K562 (cell line): ENCODE results near the gene ZBTB48. TPM values are rescaled to one million over a fixed set of nuclear protein-coding genes. Genes with fewer than 3 reads are reported as not detected.
A peak's percentile ranks its signal among the peaks of the same experiment; 100 is the strongest.

Experiments
- ADNP ChIP-seq: fragments of 200-800 bp; sonication (Bioruptor generic); IDR thresholded peaks from 2 replicates; pipeline ENCODE4 v1.6.1; 2016; ENCODE audit warnings: missing genetic modification characterization, missing compliant biosample characterization
- FOXM1 ChIP-seq, 2 experiments: fragments of 450-650 bp in 1 of 2; sonication (generic) in 1 of 2; formaldehyde crosslinking in 1 of 2; IDR thresholded peaks; 2 replicates each; pipeline versions ENCODE4 v1.6.1 to v1.9.0; 2017 to 2022; ENCODE audit warnings: low read depth in 2 of 2, mild to moderate bottlenecking in 2 of 2, missing genetic modification reagents in 1 of 2, moderate library complexity in 1 of 2
- FUS ChIP-seq: fragments of 200-400 bp; formaldehyde crosslinking; optimal IDR thresholded peaks from 2 replicates; pipeline ENCODE3; 2017; ENCODE audit warnings: low read depth, low read length
- HBP1 ChIP-seq: fragments of 450-650 bp; formaldehyde crosslinking; IDR thresholded peaks from 2 replicates; pipeline ENCODE4 v1.4.0; 2022; ENCODE audit warnings: missing genetic modification characterization
- HNRNPLL ChIP-seq: fragments of 200-400 bp; formaldehyde crosslinking; IDR thresholded peaks from 2 replicates; pipeline ENCODE4 v1.6.1; 2017; ENCODE audit warnings: low read length, low read depth, mild to moderate bottlenecking; ENCODE audit not compliant: poor library complexity, severe bottlenecking
- NCOA1 ChIP-seq: fragments of 450-650 bp; IDR thresholded peaks from 2 replicates; pipeline ENCODE4 v1.6.1; 2016; ENCODE audit warnings: low read depth
- NFIC ChIP-seq: fragments of 450-650 bp; IDR thresholded peaks from 2 replicates; pipeline ENCODE4 v1.6.1; 2017; ENCODE audit warnings: mild to moderate bottlenecking, inconsistent platforms
- RNF219 ChIP-seq: fragments of 250-450 bp; sonication (Bioruptor Pico); IDR thresholded peaks from 2 replicates; pipeline ENCODE4 v1.5.0; 2022; ENCODE audit warnings: mild to moderate bottlenecking
- SIX5 ChIP-seq, 2 experiments: IDR thresholded peaks; 2 replicates each; pipeline ENCODE4 v1.6.1; 2011; ENCODE audit warnings: low read length in 2 of 2, borderline replicate concordance in 1 of 2, low read depth in 1 of 2, mild to moderate bottlenecking in 1 of 2, moderate library complexity in 1 of 2; ENCODE audit not compliant: insufficient read depth in 1 of 2
- TCF7L2 ChIP-seq: fragments of 150-350 bp; IDR thresholded peaks from 2 replicates; pipeline ENCODE4 v1.6.1; 2016; ENCODE audit warnings: low read depth, mild to moderate bottlenecking, low read length, moderate library complexity
- U2AF1 ChIP-seq: fragments of 200-400 bp; formaldehyde crosslinking; optimal IDR thresholded peaks from 2 replicates; pipeline ENCODE3; 2017; ENCODE audit warnings: mild to moderate bottlenecking, low read depth, low read length, moderate library complexity
- ZNF124 ChIP-seq: sonication (generic); formaldehyde crosslinking; IDR thresholded peaks from 2 replicates; pipeline ENCODE4 v1.8.1; 2022; ENCODE audit warnings: missing genetic modification reagents
- ZNF583 ChIP-seq: fragments of 250-450 bp; sonication (Bioruptor Pico); IDR thresholded peaks from 2 replicates; pipeline ENCODE4 v1.4.0; 2020
- ZNF668 ChIP-seq: fragments of 250-450 bp; sonication (Bioruptor Pico); IDR thresholded peaks from 2 replicates; pipeline ENCODE4 v1.8.0; 2022; ENCODE audit warnings: mild to moderate bottlenecking, inconsistent platforms
- polyA plus RNA-seq, 8 experiments: library from polyadenylated mRNA; depleted of rRNA in 4 of 8; stranded (reverse) in 5 of 8; unstranded in 3 of 8; fragments of >200 nt; fragmentation: Nextera tagmentation in 2 of 8; fragmentation: Illumina TruSeq in 1 of 8; extraction: Ambion mirVana in 2 of 8; extraction: Trizol in 1 of 8; gene quantifications; 2 replicates each; pipeline versions ENCODE4 v1.2.1 to v1.2.3, GENCODE V29; 2011 to 2014; ENCODE audit warnings: inconsistent platforms in 1 of 8, missing spikeins in 1 of 8
- total RNA-seq, 7 experiments: library from RNA; depleted of rRNA in 6 of 7; stranded (reverse); fragments of >200 nt in 6 of 7; fragmentation: Illumina TruSeq in 2 of 7; extraction: Trizol in 2 of 7; gene quantifications; 2 replicates each; pipeline versions ENCODE4 v1.2.1 to v1.2.3, GENCODE V29; 2011 to 2021; ENCODE audit warnings: low replicate concordance in 1 of 7
- TF ChIP-seq, protein P1 (sequence below), 2 experiments: fragments of 200-800 bp in 1 of 2; sonication (Bioruptor generic) in 1 of 2; sonication (generic) in 1 of 2; formaldehyde crosslinking in 1 of 2; IDR thresholded peaks in 1 of 2; conservative IDR thresholded peaks in 1 of 2; 2 replicates each; pipeline versions ENCODE4 v1.5.0 to v1.6.1; 2016 to 2020; ENCODE audit warnings: missing compliant biosample characterization in 1 of 2, missing genetic modification characterization in 1 of 2, missing genetic modification reagents in 1 of 2
- TF ChIP-seq, protein P2 (sequence below): sonication (generic); formaldehyde crosslinking; IDR thresholded peaks from 2 replicates; pipeline ENCODE4 v1.8.0; 2023; ENCODE audit warnings: missing genetic modification reagents, mild to moderate bottlenecking, borderline replicate concordance

ZBTB48 gene
- total and polyA plus RNA-seq, 9 of the 15 experiments (the other 6 are each of a cell fraction or from before 2014, with no cell fraction given): 1.9 to 66.9 (median 29.5) TPM

- TF ChIP-seq HBP1 (CRISPR knock-in tag): no peak
- no peak for TF ChIP-seq RNF219
- no peak for TF ChIP-seq ZNF583 (CRISPR knock-in tag)
- TF ChIP-seq FOXM1 (IDR thresholded peaks at IDR 0.05; ENCODE audit: low read depth): no peak
- peak; percentile 98 for TF ChIP-seq FOXM1 (CRISPR knock-in tag; IDR thresholded peaks at IDR 0.05; ENCODE audit: low read depth)
- TF ChIP-seq, protein P1, sequence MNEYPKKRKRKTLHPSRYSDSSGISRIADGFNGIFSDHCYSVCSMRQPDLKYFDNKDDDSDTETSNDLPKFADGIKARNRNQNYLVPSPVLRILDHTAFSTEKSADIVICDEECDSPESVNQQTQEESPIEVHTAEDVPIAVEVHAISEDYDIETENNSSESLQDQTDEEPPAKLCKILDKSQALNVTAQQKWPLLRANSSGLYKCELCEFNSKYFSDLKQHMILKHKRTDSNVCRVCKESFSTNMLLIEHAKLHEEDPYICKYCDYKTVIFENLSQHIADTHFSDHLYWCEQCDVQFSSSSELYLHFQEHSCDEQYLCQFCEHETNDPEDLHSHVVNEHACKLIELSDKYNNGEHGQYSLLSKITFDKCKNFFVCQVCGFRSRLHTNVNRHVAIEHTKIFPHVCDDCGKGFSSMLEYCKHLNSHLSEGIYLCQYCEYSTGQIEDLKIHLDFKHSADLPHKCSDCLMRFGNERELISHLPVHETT (CRISPR knock-in tag; conservative IDR thresholded peaks at IDR 0.05 in 1 of 2, IDR thresholded peaks at IDR 0.05 in 1 of 2): no peak
- TF ChIP-seq ADNP: no peak
- TF ChIP-seq ZNF668 (CRISPR knock-in tag): no peak
- TF ChIP-seq, protein P2, sequence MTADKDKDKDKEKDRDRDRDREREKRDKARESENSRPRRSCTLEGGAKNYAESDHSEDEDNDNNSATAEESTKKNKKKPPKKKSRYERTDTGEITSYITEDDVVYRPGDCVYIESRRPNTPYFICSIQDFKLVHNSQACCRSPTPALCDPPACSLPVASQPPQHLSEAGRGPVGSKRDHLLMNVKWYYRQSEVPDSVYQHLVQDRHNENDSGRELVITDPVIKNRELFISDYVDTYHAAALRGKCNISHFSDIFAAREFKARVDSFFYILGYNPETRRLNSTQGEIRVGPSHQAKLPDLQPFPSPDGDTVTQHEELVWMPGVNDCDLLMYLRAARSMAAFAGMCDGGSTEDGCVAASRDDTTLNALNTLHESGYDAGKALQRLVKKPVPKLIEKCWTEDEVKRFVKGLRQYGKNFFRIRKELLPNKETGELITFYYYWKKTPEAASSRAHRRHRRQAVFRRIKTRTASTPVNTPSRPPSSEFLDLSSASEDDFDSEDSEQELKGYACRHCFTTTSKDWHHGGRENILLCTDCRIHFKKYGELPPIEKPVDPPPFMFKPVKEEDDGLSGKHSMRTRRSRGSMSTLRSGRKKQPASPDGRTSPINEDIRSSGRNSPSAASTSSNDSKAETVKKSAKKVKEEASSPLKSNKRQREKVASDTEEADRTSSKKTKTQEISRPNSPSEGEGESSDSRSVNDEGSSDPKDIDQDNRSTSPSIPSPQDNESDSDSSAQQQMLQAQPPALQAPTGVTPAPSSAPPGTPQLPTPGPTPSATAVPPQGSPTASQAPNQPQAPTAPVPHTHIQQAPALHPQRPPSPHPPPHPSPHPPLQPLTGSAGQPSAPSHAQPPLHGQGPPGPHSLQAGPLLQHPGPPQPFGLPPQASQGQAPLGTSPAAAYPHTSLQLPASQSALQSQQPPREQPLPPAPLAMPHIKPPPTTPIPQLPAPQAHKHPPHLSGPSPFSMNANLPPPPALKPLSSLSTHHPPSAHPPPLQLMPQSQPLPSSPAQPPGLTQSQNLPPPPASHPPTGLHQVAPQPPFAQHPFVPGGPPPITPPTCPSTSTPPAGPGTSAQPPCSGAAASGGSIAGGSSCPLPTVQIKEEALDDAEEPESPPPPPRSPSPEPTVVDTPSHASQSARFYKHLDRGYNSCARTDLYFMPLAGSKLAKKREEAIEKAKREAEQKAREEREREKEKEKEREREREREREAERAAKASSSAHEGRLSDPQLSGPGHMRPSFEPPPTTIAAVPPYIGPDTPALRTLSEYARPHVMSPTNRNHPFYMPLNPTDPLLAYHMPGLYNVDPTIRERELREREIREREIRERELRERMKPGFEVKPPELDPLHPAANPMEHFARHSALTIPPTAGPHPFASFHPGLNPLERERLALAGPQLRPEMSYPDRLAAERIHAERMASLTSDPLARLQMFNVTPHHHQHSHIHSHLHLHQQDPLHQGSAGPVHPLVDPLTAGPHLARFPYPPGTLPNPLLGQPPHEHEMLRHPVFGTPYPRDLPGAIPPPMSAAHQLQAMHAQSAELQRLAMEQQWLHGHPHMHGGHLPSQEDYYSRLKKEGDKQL: peak; percentile 86; the same call in 1 of the 2 replicates
- no peak for TF ChIP-seq SIX5 (IDR thresholded peaks at IDR 0.05; ENCODE audit: borderline replicate concordance in 1 of 2, insufficient read depth in 1 of 2, low read depth in 1 of 2, low read length in 2 of 2)
- TF ChIP-seq HNRNPLL: peak; percentile 97
- TF ChIP-seq ZNF124 (CRISPR knock-in tag): peak; percentile 80; the same call in 1 of the 2 replicates
- TF ChIP-seq U2AF1: peak; percentile 58
- TF ChIP-seq NCOA1: no peak
- TF ChIP-seq FUS: peak; percentile 82
- TF ChIP-seq NFIC: no peak; the same call in 1 of the 2 replicates
- no peak for TF ChIP-seq TCF7L2
Measured at GRCh38 chr1:6601923-6602668, 22.3 kb downstream of the ZBTB48 start (continued).
